GM19238 (cell line): ENCODE measurements around the gene FOXS1.
"Not testable (repeated sequence)": the region's sequence is repeated elsewhere in the genome, so short reads cannot be mapped to it uniquely, and the experiment has no call there.

Source experiments
- DNase-seq: peaks from one replicate; pipeline ENCODE4 v3.0.0; 2011; ENCODE audit warnings: low spot score; ENCODE audit not compliant: insufficient read length

FOXS1 gene

DNA sequence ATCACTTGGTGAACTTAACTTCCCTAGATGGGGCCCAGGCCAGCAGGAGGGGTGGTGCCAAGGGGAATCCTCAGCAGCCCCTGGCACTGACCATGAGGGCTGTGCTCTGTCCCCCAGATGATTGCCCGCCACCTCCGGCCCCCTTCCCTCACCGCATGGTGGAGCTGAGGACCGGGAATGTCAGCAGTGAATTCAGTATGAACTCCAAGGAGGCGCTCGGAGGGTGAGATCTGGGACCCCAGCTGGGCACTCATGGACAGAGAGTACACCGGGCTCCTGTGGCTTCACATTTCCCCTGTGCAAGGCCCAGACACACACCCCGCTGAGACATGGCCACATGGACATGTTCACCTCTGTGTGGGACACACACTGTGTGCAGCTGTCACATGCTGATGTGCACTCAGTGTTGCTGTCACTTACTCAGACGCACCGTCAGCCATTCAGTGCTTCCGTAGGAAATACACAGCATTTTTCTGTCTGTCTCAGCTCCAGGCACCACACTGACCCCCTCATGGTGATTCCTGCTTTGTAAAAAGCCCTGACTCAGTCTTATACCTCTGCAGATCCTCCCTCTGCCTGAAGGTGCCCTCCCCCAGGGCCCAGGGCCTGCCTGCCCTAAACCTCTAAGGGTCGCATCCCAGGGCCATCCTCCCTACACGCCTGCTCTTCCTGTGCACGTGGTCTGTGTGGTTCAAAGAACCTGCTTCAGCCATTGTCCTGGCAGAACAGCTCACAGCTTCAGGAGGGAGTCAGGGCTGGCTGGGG lies 21.9 kb downstream of the FOXS1 start:
- no peak for DNase-seq

DNA sequence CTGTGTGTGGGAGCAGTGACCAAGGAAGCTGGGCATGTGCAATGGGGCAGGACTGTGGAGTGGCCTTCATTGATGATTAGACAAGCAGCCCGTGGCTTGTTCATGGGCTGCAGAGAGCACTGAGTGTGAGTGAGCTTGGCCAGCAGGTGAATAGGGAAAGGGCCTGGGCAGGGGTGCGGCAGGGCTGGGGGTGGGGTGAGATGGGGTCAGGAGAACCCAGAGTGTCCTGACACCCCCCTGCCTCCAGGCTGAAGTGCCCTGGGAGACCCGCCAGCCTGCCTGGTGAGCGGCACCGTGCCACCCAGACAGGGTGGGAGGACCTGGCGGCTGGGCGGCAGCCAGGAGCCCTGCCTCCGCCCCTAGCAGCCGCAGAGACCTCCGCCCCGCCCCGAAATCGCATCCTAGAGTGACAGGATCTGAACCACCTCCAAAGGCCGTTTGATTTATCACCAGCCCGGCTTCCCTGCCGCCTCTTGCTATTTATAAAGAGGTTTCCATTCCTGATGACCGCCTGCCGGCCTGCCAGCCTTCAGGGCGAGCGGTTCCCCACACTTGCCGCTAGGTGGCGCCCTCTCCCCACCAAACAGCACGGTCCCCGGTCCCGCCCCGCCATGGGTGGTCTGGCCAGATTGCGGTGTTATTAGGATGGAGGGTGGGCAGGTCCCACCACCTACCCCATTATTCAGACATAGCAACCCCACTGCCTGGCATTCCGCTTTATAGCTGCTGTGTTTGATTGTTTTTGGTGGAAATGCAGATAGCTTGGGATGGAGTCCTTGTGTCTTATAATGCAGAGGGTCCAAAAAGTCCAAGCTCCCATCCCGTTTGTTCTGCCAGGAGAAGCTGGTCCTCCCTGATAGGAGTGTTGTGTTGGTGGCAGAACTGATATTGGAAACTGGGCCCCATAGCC lies 22.7 kb downstream of the FOXS1 start:
- peak; percentile 84 for DNase-seq

DNA sequence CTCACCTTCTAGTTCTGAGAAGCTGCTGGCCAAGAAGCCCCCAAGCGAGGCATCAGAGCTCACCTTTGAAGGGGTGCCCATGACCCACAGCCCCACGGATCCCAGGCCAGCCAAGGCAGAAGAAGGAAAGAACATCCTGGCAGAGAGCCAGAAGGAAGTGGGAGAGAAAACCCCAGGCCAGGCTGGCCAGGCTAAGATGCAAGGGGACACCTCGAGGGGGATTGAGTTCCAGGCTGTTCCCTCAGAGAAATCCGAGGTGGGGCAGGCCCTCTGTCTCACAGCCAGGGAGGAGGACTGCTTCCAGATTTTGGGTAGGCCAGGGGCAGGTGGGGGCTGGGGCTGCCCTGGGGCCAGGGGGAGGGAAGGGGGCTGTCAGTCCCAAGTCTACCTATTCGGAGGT lies 24.0 kb downstream of the FOXS1 start:
- DNase-seq: no peak

DNA sequence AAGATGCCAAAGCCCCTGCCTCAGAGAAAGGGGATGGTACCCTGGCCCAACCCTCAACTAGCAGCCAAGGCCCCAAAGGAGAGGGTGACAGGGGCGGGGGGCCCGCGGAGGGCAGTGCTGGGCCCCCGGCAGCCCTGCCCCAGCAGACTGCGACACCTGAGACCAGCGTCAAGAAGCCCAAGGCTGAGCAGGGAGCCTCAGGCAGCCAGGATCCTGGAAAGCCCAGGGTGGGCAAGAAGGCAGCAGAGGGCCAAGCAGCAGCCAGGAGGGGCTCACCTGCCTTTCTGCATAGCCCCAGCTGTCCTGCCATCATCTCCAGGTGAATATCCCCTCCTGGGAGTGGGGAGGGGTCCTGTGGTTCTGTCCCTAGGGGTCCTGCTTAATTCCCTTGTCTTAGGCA lies 25.2 kb downstream of the FOXS1 start:
- no peak for DNase-seq

DNA sequence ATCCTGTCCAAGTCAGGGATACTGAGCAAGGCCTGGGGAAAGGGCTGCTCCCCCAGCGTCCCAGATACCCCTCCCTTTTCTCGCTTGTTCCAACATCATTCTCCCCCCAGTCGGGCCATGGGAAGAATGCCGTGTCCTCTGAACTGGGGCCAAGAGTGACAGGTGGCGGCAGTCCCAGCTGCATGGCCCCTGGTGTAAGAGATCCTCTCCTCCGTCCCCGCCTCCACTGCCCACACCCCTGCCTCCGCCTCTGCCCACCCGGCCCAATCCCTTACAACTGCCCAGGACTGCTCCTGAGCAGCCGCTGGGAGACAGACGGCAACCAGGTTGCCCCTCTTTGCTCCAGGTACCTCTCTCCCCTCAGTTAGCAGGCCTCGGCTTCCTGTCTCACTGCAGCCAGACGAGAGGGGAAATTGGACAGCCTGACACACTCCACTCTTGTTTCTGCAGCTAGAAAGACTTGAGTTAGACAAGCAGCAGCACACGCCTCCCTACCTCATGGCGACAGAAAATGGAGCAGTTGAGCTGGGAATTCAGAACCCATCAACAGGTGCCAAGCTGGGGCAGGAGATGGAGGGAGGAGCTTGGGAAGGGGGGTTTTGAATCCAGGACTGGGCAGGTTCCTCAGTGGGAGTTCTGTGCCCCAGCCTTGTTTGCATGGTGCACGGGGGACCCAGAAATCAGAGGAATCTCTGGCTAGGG lies 26.2 kb downstream of the FOXS1 start, which contains the start of gene MYLK2:
MYLK2 (plus strand) TSS at position 274 of the 702 bp plus-strand sequence; CDS start at position 499, 225 bp downstream.
- no peak for DNase-seq

DNA sequence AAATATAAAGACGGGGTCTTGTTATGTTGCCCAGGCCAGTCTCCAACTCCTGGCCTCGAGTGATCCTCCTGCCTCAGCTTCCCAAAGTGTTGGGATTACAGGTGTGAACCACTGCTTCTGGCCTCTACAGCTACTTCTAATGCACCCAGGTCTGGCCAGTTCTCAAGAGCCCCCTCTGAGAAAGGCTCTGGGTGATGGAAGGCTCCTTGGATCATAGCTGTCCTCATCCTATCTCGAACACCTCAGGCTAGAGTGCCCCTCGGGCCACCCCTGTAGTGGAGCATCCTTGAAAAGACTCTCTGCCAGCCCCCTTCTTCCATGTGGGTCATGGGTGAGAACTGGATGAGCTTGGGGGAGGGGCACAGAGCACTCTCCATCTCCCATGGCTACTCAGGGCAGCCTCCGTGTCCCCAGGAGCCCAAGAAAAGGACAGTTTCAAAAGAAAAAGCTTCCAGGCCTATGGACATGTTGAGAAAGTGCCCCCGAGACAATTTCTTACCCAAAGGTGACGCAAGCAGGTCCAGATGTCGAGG lies 27.0 kb downstream of the FOXS1 start:
- DNase-seq: no peak

DNA sequence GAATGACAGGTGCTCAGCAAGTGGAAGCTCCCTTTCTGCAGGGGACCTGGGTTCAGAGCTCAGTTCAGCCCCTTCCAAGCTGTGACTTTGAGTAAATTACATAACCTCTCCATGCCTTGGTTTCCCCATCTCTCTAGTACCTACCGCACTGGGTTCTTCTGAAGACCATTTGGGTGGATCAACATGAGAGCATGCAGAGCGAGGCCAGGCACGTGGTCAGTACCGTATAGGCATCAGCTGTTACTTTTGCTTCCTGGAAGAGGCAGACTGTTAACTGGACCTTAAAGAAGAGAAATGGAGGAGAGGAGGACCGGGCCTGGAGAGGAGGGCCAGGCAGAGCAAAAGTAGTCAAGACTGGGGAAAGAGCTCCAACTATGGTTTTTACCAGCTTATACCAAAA lies 27.9 kb downstream of the FOXS1 start:
- no peak for DNase-seq

DNA sequence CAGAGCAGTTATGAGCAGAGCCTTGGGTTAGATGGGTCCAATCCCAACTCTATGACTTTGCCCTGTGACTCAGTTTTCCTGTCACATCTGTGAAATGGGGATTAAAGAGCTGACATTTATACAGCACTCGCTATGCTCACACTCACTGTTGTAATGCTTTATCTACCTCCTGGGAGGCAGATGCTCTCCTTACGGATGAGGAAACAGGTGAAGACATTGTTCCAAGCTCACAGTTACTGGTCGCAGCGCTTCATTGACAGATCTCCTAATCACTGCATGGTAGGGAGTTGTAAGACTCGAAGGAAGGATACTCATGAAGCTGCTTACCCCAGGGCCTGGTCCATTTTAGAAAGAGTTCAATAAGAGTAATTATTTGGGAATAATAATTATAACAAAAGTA lies 29.2 kb downstream of the FOXS1 start:
- DNase-seq: no peak

DNA sequence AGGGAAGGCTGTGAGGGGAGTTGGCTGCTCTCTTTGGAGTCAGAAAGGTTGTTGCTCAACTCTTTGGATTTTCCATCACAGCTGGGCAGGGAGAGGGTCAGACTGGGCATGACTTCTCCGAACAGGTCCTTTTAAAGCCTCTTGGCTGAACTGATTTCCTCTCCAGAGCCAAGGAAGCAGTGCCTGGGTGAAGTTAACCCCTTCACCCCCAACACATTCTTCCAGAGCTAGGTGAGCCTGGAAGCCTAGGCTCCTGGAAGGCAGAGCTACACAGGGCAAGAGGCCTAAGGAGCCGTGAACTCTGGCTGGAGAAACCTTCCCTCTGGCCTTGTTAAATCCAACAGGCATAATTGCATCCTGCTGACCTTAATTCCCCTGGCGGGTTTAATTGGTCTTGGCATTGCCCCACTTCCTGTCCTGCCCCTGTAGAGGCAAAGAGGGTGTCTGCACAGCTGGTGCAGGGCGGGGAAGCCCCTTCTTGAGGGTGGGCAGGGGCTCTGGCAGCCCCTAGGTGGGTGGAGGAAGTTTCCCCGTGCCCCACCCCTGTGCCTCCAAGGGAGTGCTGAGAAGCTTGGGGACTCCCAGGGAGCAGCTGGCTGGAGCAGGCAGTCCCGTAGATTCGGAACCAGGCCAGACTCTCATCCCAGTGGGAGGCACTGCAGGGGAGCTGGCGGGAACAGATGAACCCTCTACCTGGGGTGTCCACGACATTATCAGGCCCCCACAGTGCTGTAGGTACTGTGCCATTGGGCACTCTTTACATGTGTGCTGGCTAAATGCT lies 29.8 kb downstream of the FOXS1 start:
- DNase-seq: no peak

DNA sequence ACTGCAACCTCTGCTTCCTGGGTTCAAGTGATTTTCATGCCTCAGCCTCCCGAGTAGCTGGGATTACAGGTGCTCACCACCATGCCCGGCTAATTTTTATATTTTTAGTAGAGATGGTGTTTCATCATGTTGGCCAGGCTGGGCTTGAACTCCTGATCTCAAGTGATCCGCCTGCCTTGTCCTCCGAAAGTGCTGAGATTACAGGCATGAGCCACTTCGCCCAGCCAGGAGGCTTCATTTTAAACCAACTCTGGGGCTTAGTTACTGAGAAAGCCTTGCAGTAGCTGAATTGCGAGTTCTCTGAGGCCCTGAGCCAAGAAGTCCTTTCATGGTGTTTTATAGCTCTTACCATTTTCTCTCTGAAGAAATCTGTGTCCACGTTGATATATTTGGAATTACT lies 31.3 kb downstream of the FOXS1 start:
- DNase-seq: not testable (repeated sequence)

DNA sequence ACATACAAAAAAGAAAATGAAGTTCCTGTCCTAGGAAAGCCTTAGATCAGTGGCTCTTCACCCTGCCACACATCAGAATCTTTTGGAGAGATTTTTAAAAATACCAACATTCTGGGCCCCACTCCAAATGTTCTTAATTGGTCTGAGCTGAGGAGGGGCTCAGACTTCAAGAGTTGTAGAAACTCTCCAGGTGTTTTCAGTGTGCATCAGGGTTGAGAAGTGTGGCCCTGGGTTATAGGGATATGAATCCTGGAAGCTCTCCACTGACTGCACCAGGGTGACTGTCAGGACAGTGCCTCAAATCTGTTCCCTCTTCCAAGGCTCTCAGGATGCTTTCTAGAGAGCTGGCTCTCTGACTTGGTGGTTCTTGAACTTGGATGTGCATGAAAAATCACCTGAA lies 31.8 kb downstream of the FOXS1 start:
- no peak for DNase-seq

DNA sequence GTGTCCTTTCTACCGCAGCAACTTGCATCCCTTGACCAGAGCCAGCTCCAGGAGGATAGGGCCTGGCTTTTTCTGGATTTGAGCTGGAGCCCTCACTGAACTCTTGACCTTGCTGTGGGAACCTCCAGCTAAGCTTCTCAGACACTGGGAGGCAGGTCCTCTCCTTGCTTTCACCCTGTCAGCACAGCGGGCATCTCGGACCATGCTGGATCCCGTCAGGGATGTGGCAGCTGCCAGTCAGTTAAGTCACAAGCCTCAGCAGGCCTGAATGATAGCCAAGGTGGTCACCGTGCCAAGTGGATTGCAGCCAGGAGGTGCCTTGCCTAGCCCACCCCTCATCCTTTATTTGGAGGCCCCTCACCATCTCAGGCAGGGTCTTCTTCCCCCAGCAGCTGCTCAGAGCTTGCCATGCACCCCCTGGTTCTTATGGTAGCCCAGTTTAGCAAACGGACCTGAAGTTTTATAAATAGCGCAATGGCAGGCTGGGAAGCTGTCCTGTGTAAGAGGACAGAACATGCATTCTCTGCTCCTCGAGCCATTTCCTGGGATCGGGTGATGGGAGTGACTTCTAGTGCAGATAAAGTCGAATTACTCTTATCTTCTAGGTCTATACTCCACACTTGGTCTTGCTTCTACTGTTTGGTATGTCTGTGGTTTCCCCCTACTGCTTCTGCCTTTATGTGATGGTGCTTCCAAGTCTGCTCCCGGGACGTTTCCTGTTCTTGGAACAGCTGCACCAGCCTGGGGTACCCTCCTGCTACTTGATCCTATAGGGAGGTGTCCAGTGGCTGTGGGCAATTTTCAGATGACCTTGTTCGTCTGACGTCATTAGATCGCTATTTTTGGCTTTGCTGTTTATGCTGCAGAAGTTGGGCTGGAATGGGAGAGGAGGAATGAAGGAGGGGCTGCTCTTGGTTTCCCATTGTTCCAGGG lies 33.3 kb downstream of the FOXS1 start:
- DNase-seq: no peak

DNA sequence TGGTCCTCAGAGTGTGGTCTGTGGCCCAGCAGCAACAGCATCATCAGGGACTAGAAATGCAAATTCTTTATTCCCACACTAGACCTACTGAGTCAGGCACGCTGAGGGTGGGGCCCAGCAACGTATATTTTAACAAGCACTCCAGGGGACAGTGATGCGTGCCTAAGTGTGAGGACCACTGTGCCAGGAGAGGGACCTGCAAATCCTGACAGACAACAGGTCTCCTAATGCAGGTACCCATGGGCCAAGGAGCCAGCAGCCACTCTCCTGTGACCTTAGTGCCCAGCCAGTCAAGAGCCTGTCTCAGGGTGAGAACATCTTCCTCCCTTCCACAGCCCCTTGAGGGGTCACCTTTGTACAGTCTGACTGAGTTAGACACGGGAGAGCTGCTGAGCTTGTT lies 34.2 kb downstream of the FOXS1 start:
- no peak for DNase-seq

DNA sequence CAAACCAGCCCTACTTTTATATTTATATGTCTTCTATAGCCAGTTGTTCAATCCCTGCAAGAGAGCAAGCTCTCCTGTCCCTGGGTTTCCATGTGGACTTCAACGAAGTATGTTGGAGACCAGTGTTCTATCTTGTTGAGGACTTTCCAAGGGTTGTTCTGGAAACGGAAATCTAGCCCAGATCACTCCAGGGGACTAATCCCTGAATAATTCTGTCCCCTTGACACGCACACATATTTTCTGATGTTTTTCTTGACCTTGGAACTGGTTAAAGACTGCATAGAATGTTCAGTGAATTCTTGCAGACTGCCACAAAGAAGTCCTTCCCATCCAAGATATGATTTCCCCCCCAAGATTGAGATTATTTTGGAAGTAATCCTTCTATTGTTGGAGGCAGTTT lies 35.7 kb downstream of the FOXS1 start:
- no peak for DNase-seq

DNA sequence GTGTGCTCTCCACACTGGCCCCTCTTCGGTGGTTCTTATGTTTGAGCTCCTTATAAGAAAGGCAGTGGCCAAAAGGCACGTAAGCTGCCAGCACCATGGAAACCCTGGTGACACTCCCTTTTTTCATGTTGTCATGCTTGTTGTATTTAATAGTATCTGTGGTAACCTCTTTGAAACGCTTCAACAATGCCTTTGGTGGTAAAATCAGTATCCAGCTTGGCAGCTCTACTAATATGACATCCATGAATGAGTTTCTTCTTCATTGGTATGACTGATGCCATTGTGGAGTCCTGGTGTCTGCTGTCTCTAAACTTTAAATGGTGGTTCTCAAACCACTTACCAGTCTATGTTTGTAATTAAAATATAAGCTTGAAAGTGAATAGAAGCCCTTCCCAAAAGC lies 36.9 kb downstream of the FOXS1 start:
- DNase-seq: no peak

DNA sequence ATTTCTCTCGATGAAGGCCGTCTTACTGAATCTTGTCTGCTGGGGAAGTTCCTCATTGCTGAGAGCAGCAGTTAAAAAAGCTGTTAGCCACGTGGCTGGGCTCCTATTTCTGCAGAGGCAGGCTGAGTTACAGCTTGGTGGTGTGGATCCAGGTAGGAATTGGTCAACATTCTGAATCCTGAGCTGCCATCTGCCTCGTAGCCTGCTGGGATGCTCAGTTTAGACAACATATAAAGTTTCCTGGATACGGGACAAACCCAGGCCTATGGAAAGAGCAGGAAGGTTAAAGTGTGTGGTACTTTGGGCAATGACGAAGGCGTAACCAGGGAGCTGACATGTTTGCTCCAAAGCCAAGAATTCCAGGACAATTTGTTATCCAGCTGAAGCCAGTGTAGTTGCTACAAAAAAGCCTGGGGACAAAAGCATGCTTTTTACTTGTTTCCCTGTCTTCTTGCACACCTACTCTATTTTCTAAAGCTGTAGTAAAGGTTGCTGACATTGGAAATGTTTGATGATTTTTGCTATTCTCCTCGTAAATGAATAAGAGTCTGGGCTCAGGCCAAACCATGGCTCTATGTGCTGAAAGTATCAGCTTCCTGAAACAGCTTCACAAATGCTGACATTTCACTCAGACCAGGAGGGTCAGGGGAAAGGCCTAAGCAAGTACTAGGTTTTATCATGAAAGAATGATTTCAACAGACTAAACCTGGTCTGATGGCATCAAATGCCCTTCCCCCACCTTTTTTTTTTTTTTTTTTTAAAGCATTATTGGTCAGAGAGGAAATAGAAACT lies 38.6 kb downstream of the FOXS1 start:
- DNase-seq: no peak

DNA sequence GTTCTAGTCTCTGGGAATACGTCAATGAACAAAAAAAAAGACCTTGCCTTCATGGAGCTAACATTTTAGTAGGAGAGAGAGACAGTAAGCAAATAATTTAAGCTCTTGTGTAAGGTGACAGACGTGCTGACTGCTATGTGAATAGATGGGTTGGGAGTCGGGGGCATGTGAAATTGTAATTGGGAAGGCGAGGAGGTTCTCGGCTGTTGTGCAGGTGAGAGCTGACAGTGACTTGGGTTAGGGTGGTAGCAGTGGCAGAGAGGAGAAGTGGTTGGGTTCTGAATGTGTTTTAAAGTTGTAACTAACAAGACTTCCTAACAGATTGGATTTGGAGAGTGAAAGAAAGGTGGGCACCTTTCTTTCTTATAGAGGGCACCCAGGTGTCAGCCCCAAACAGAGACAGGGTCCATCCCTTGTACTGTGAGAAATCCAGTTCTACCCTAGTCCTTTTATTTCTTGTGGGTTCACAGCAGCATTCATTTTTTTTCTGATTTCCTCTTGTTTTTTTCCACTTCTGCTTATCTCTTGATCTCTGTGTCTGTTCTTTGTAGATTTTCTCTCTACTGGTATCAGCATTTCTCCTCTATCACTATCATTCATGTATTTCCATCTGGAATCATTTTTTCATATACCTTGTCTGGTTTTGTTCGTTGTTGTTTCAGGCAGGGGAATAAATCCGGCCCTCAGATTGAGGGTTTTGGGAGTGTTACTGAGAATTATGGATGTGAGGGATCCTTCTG lies 41.7 kb downstream of the FOXS1 start:
- no peak for DNase-seq

DNA sequence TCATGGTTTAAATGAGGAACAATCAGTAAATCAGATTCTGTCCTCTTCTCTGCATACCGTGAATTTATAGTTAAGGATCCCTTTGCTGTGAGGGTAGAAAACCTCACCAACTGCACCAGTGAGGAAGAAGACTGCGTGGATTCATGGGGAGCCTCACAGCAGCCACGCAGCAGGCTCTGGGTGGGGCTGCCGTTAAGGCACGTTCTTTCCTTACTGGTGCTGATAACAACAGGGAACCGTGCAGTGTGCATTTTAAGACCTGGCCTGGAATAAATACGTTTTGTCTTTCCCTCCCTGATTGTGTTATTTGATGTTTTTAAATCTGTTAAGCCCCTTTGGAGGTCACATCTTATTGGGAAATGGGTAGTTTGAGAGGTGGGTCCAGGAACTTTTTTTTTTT lies 43.9 kb downstream of the FOXS1 start:
- no peak for DNase-seq
